Tibial nerve (tissue), 4 donors: ENCODE results near the gene DGCR6L. TPM values are rescaled to one million over a fixed set of nuclear protein-coding genes. Genes with fewer than 3 reads are reported as not detected.
A peak's percentile ranks its signal among the peaks of the same experiment; 100 is the strongest.
"Not testable (repeated sequence)": the region's sequence is repeated elsewhere in the genome, so short reads cannot be mapped to it uniquely, and the experiment has no call there.

Experiments
- DNase-seq, 2 donors: peaks; one replicate each; pipeline ENCODE4 v3.0.0-alpha.2; 2019; ENCODE audit warnings: low spot score in 2 of 2
- H3K27ac ChIP-seq, 4 donors: fragments of 200-600 bp; sonication (generic) in 3 of 4; one replicate each; pipeline ENCODE4 v1.5.1; 2017 to 2019; ENCODE audit warnings: mild to moderate bottlenecking in 1 of 4
- H3K27me3 ChIP-seq, 2 donors: fragments of 200-600 bp; sonication (generic) in 1 of 2; one replicate each; pipeline versions ENCODE4 v1.5.1 to v1.6.0; 2017 to 2019
- H3K36me3 ChIP-seq, 3 donors: fragments of 200-600 bp; sonication (generic); one replicate each; pipeline ENCODE4 v1.5.1; 2018 to 2019
- H3K4me1 ChIP-seq, 4 donors: fragments of 200-600 bp; sonication (generic) in 3 of 4; one replicate each; pipeline ENCODE4 v1.5.1; 2017 to 2019
- H3K4me3 ChIP-seq, 4 donors: fragments of 200-600 bp; sonication (generic) in 3 of 4; one replicate each; pipeline ENCODE4 v1.5.1; 2017 to 2019; ENCODE audit warnings: mild to moderate bottlenecking in 1 of 4, moderate library complexity in 1 of 4
- H3K9me3 ChIP-seq, 4 donors: fragments of 200-600 bp; sonication (generic) in 3 of 4; one replicate each; pipeline ENCODE4 v1.5.1; 2017 to 2019
- CTCF ChIP-seq, 5 experiments: fragments of 200-600 bp in 3 of 5; fragments of 450-650 bp in 2 of 5; sonication (generic) in 3 of 5; IDR thresholded peaks; one replicate each; pipeline ENCODE4 v1.5.1; 2016 to 2019; ENCODE audit warnings: antibody characterized with exemption in 5 of 5, mild to moderate bottlenecking in 3 of 5, moderate library complexity in 2 of 5
- EP300 ChIP-seq, 2 donors: sonication (generic); formaldehyde crosslinking; IDR thresholded peaks; one replicate each; pipeline ENCODE4 v1.6.1; 2017; ENCODE audit warnings: antibody characterized with exemption in 2 of 2, mild to moderate bottlenecking in 1 of 2
- POLR2A ChIP-seq, 2 donors: fragments of 450-650 bp; IDR thresholded peaks; one replicate each; pipeline ENCODE4 v1.6.1; 2017; ENCODE audit warnings: antibody characterized with exemption in 2 of 2, mild to moderate bottlenecking in 2 of 2, moderate library complexity in 2 of 2
- WGBS, 2 donors: methylation state at CpG; one replicate each; pipeline ENCODE4 v1.1.5; 2018; 5-methylcytosine and 5-hydroxymethylcytosine counted together
- total RNA-seq, 4 donors: library from RNA; depleted of rRNA; stranded (reverse); fragments of >200 nt; gene quantifications; one replicate each; pipeline ENCODE4 v1.1.0, GENCODE V29; 2016

DGCR6L gene
- total RNA-seq, 4 donors from 2014 or later, result 57.6 to 87.9 (median 66.8) TPM

GRCh38 chr22:20267441-20268278 lies 52.2 kb downstream of the DGCR6L start:
- TF ChIP-seq POLR2A (IDR thresholded peaks at IDR 0.05), result no peak
- no peak for TF ChIP-seq CTCF (IDR thresholded peaks at IDR 0.05)
- TF ChIP-seq EP300 (IDR thresholded peaks at IDR 0.05), result no peak
- Histone ChIP-seq H3K4me3 (peak overlapping the region; percentile 19 to 59 (median 37)), H3K27ac (peak overlapping the region; percentile 26 to 79 (median 50)), H3K4me1 (peaks cover 0 to 29% (median 8%) of the 10 kb centered on the region in 4 donors), H3K36me3 (no peaks in the 10 kb centered on the region), H3K27me3 (peaks cover 0 to 19% of the 10 kb centered on the region in 2 donors), H3K9me3 (no peaks in the 10 kb centered on the region)
- no peak for DNase-seq
- 0 to 5% methylated on average over 15 to 38 of the region's 101 CpGs for WGBS, 2 donors

GRCh38 chr22:20266667-20267440 lies 53.0 kb downstream of the DGCR6L start:
- not testable (repeated sequence) for DNase-seq, H3K9me3 ChIP-seq, H3K36me3 ChIP-seq
- Histone ChIP-seq H3K4me1 (peaks cover 0 to 29% (median 8%) of the 10 kb centered on the region in 4 donors), H3K4me3 (peak overlapping the region in 2 of 4 donors; percentile 37 to 59), H3K27ac (peak overlapping the region in 2 of 4 donors; percentile 62 to 79), H3K27me3 (peaks cover 0 to 19% of the 10 kb centered on the region in 2 donors)
- 63 to 64% methylated on average over 25 to 29 of the region's 33 CpGs for WGBS, 2 donors

DNA sequence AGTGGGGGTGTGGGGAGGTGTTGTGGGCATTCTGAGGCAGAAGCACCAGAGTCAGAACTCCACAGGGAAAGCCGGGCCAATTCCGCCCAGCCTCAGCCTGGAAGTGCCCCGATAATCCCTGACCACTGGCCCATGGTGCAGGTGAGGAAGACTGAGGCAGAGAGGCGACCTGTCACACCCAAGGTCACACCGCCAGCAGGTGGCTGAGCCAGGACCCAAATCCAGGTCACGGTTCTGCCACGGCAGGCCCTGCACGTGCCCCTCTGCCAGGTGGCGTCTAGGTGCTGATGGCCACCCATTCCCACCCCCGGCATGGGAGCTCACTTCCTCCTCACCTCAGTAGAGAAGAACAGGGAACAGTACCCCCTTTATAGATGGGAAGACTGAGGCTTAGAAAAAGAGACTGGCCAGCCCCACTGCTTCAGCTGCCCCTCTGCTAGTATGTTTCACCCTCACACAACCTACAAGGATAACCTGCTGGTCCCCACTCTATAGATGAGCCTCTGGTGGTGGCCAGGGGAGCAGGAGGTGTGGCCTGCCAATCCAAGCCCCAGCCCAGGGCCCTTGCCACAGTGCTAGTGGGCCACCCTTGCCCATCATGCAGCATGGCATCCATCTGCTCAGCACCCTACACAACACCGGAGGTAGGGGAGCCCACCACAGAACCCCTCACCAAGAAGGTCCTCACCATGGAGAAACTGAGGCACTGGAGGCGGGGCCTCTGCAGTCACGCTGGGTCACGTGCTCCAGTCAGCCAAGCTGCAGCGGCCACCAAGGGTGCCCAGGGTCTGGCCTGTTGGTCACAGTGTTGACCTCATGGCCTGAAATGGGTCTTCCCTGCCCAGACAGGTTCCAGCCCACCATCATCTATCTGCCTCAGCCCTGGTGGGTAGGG lies 53.8 kb downstream of the DGCR6L start:
- peaks cover 0 to 19% of the 10 kb centered on the region in 2 donors for H3K27me3 ChIP-seq
- H3K9me3 ChIP-seq, DNase-seq, H3K36me3 ChIP-seq, H3K4me3 ChIP-seq: not testable (repeated sequence)
- H3K27ac ChIP-seq, result peak overlapping the region in 1 of 4 donors; percentile 51
- H3K4me1 ChIP-seq, result peaks cover 0 to 29% (median 8%) of the 10 kb centered on the region in 4 donors
- WGBS, 2 donors, result 96 to 97% methylated on average over 15 of the region's 15 CpGs

DNA sequence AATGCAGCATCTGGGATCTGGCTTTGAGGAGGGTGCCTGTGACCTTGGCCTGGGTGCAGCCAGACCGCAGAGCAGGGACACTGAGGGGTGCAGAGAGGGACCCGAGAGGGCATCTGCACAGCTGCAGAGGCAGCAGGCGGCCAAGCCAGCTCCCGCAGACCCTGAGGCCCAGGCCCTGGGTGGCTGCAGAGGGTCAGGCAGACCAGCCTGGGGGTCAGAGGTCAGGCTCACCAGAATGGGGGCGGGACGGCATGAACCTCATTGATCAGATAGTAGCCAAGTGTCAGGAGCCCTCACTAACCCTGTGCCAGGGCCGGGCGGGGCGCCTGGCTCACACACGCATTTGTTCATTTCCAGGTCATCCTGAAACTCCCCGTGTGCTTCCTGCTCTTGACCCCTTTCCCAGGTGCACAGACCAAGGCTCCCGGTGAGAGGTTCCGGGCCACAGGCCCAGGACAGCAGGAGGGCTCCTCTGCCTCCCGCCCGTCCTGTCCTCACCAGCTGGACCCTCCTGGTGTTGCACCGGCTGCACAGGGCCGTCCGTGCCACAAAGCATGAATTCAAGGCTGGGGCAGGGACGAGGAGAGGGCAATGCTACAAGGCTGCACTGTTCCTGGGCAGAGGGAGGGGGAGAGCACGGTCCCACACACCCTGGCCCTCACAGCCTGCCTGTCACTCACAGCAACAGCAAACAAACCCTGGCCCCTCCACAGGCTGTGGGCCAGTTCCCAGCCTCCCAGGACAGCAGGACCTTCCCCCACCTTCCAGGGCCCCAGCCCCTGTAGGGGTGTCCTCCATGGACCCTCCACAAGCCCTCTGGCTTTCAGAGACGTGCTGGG lies 55.0 kb downstream of the DGCR6L start:
- TF ChIP-seq CTCF (IDR thresholded peaks at IDR 0.05), result no peak
- no peak for TF ChIP-seq POLR2A (IDR thresholded peaks at IDR 0.05)
- TF ChIP-seq EP300 (IDR thresholded peaks at IDR 0.05), result no peak
- Histone ChIP-seq H3K27me3 (peaks cover 0 to 16% of the 10 kb centered on the region in 2 donors), H3K4me1 (peaks cover 0 to 29% (median 8%) of the 10 kb centered on the region in 4 donors), H3K9me3 (no peaks in the 10 kb centered on the region), H3K27ac (peak overlapping the region in 1 of 4 donors; percentile 51), H3K36me3 (no peaks in the 10 kb centered on the region), H3K4me3 (no peak overlapping the region)
- 52 to 61% methylated on average over 12 to 13 of the region's 21 CpGs for WGBS, 2 donors
- DNase-seq, result no peak

Other genes with a start within 250 kb of the DGCR6L start
- 10 to 100 TPM; 23.0 to 35.1 (median 26.0) TPM for gene DGCR8, start 239.8 kb downstream of the DGCR6L start, total RNA-seq
- gene RANBP1, start 204.0 kb downstream of the DGCR6L start, total RNA-seq, result 100 to 1,000 TPM; 135 to 238 (median 176) TPM
- 100 to 1,000 TPM in 1 of 4 donors, 10 to 100 TPM in 3; 39.0 to 139 (median 55.9) TPM for gene TRMT2A, start 202.8 kb downstream of the DGCR6L start, total RNA-seq
- gene ZDHHC8, start 188.3 kb downstream of the DGCR6L start, total RNA-seq, result 10 to 100 TPM; 40.6 to 53.7 (median 47.4) TPM
- 10 to 100 TPM in 1 of 4 donors, 1 to 10 TPM in 3; 1.5 to 12.4 (median 6.6) TPM for gene CCDC188, start 169.0 kb downstream of the DGCR6L start, total RNA-seq
- gene RTN4R, start 51.7 kb downstream of the DGCR6L start, total RNA-seq, result 1 to 10 TPM; 2.5 to 6.9 (median 3.6) TPM
- 10 to 100 TPM in 2 of 4 donors, 1 to 10 TPM in 2; 8.7 to 13.5 (median 10.2) TPM for gene ZNF74, start 74.1 kb upstream of the DGCR6L start, total RNA-seq
- gene SCARF2, start 117.8 kb upstream of the DGCR6L start, total RNA-seq, result 10 to 100 TPM; 28.4 to 72.0 (median 53.1) TPM
- gene KLHL22, start 175.7 kb upstream of the DGCR6L start, total RNA-seq, result 10 to 100 TPM; 31.6 to 50.4 (median 41.4) TPM
- 100 to 1,000 TPM in 2 of 4 donors, 10 to 100 TPM in 2; 49.2 to 147 (median 102) TPM for gene MED15, start 187.6 kb upstream of the DGCR6L start, total RNA-seq